ENCODE data around the gene DNAH2.

Gene DNAH2

GRCh38 chr17:7833795-7834541 is 116.4 kb downstream of the DNAH2 start, which contains the start of gene KDM6B:
Gene KDM6B, plus strand, starts transcription at chr17:7834217. Its CDS starts 11,338 bp downstream, at chr17:7845555.
- Histone ChIP-seq H3K18ac (ENCODE audit: low read length) (no peak within 1 kb of the TSS), H3K36me3 (ENCODE audit: control insufficient read depth, insufficient read depth, low read length) (no peaks in the 10 kb centered on the region), H4K8ac (ENCODE audit: low read depth, low read length) (no peak within 1 kb of the TSS), H2BK120ac (ENCODE audit: low read depth, low read length) (no peak within 1 kb of the TSS), H3K79me2 (ENCODE audit: control insufficient read depth, insufficient read depth, low read length) (no peaks in the 10 kb centered on the region), H3K27ac (ENCODE audit: low read depth, low read length) (peak within 1 kb of the TSS; percentile 72), H4K5ac (ENCODE audit: low read length) (no peak within 1 kb of the TSS), H2AK5ac (ENCODE audit: low read length) (no peak within 1 kb of the TSS), H3K56ac (ENCODE audit: low read length) (peak within 1 kb of the TSS; percentile 90), H3K79me1 (ENCODE audit: low read length) (no peaks in the 10 kb centered on the region), H3K4me3 (ENCODE audit: low read length) (peak within 1 kb of the TSS; percentile 39), H3K27me3 (ENCODE audit: insufficient read depth, low read length, poor library complexity) (no peaks in the 10 kb centered on the region), H3K9ac (ENCODE audit: low read length) (peak within 1 kb of the TSS; percentile 65), H2BK15ac (replicated peaks; ENCODE audit: low read depth) (no peak within 1 kb of the TSS), H3K4ac (ENCODE audit: low read depth, low read length) (no peak within 1 kb of the TSS), H2BK5ac (ENCODE audit: low read length) (no peak within 1 kb of the TSS), H3K23ac (ENCODE audit: low read length) (no peak within 1 kb of the TSS), H3K4me1 (ENCODE audit: control insufficient read depth, low read depth, low read length) (peaks cover 6% of the 10 kb centered on the region), H3K4me2 (ENCODE audit: low read length) (peak within 1 kb of the TSS; percentile 99)
- DNase-seq: peak; percentile 94
- WGBS (ENCODE audit: extremely low coverage, insufficient coverage, low lambda C conversion rate): no CpG with 5 or more reads among the region's 49 CpGs

GRCh38 chr17:7834542-7834956 is 117.0 kb downstream of the DNAH2 start:
- H3K4ac ChIP-seq (ENCODE audit: low read depth, low read length): no peak overlapping the region
- H3K4me1 ChIP-seq (ENCODE audit: control insufficient read depth, low read depth, low read length): peaks cover 6% of the 10 kb centered on the region
- peak overlapping the region; percentile 99 for H3K4me2 ChIP-seq (ENCODE audit: low read length)
- H3K27me3 ChIP-seq (ENCODE audit: insufficient read depth, low read length, poor library complexity): no peaks in the 10 kb centered on the region
- no peaks in the 10 kb centered on the region for H3K36me3 ChIP-seq (ENCODE audit: control insufficient read depth, insufficient read depth, low read length)
- no peaks in the 10 kb centered on the region for H3K79me2 ChIP-seq (ENCODE audit: control insufficient read depth, insufficient read depth, low read length)
- no peak overlapping the region for H2BK15ac ChIP-seq (replicated peaks; ENCODE audit: low read depth)
- H3K56ac ChIP-seq (ENCODE audit: low read length): peak overlapping the region; percentile 73
- DNase-seq: no peak
- H2BK5ac ChIP-seq (ENCODE audit: low read length): no peak overlapping the region
- H3K9ac ChIP-seq (ENCODE audit: low read length): peak overlapping the region; percentile 62
- no peak overlapping the region for H3K23ac ChIP-seq (ENCODE audit: low read length)
- H3K18ac ChIP-seq (ENCODE audit: low read length): no peak overlapping the region
- H2BK120ac ChIP-seq (ENCODE audit: low read depth, low read length): no peak overlapping the region
- no peak overlapping the region for H3K27ac ChIP-seq (ENCODE audit: low read depth, low read length)
- H4K5ac ChIP-seq (ENCODE audit: low read length): no peak overlapping the region
- H3K79me1 ChIP-seq (ENCODE audit: low read length): no peaks in the 10 kb centered on the region
- no peak overlapping the region for H4K8ac ChIP-seq (ENCODE audit: low read depth, low read length)
- WGBS (ENCODE audit: extremely low coverage, insufficient coverage, low lambda C conversion rate): no CpG with 5 or more reads among the region's 20 CpGs
- peak overlapping the region; percentile 28 for H3K4me3 ChIP-seq (ENCODE audit: low read length)
- no peak overlapping the region for H2AK5ac ChIP-seq (ENCODE audit: low read length)

- WGBS (ENCODE audit: extremely low coverage, insufficient coverage, low lambda C conversion rate): no CpG with 5 or more reads among the region's 69 CpGs
Observed at GRCh38 chr17:7834957-7835813, 117.6 kb downstream of the DNAH2 start.

GRCh38 chr17:7835814-7836595 is 118.5 kb downstream of the DNAH2 start:
- DNase-seq: peak; percentile 66
- no peak overlapping the region for H3K4ac ChIP-seq (ENCODE audit: low read depth, low read length)
- no peaks in the 10 kb centered on the region for H3K36me3 ChIP-seq (ENCODE audit: control insufficient read depth, insufficient read depth, low read length)
- H3K79me1 ChIP-seq (ENCODE audit: low read length): no peaks in the 10 kb centered on the region
- H3K79me2 ChIP-seq (ENCODE audit: control insufficient read depth, insufficient read depth, low read length): no peaks in the 10 kb centered on the region
- no peak overlapping the region for H2BK15ac ChIP-seq (replicated peaks; ENCODE audit: low read depth)
- no peaks in the 10 kb centered on the region for H3K27me3 ChIP-seq (ENCODE audit: insufficient read depth, low read length, poor library complexity)
- no peak overlapping the region for H4K8ac ChIP-seq (ENCODE audit: low read depth, low read length)
- H4K5ac ChIP-seq (ENCODE audit: low read length): no peak overlapping the region
- peak overlapping the region; percentile 92 for H3K56ac ChIP-seq (ENCODE audit: low read length)
- H3K4me2 ChIP-seq (ENCODE audit: low read length): peak overlapping the region; percentile 70
- peak overlapping the region; percentile 24 for H3K27ac ChIP-seq (ENCODE audit: low read depth, low read length)
- H3K4me1 ChIP-seq (ENCODE audit: control insufficient read depth, low read depth, low read length): peaks cover 6% of the 10 kb centered on the region
- H3K23ac ChIP-seq (ENCODE audit: low read length): no peak overlapping the region
- H3K4me3 ChIP-seq (ENCODE audit: low read length): peak overlapping the region; percentile 49
- H2BK5ac ChIP-seq (ENCODE audit: low read length): peak overlapping the region; percentile 18
- no CpG with 5 or more reads among the region's 61 CpGs for WGBS (ENCODE audit: extremely low coverage, insufficient coverage, low lambda C conversion rate)
- H2AK5ac ChIP-seq (ENCODE audit: low read length): no peak overlapping the region
- H2BK120ac ChIP-seq (ENCODE audit: low read depth, low read length): no peak overlapping the region
- peak overlapping the region; percentile 73 for H3K9ac ChIP-seq (ENCODE audit: low read length)
- peak overlapping the region; percentile 65 for H3K18ac ChIP-seq (ENCODE audit: low read length)

More at GRCh38 chr17:7834957-7835813, 117.6 kb downstream of the DNAH2 start:
- Histone ChIP-seq H3K27ac (ENCODE audit: low read depth, low read length) (peak overlapping the region; percentile 72), H3K18ac (ENCODE audit: low read length) (peak overlapping the region; percentile 65), H2BK15ac (replicated peaks; ENCODE audit: low read depth) (no peak overlapping the region), H4K8ac (ENCODE audit: low read depth, low read length) (no peak overlapping the region), H3K9ac (ENCODE audit: low read length) (peak overlapping the region; percentile 73), H2BK120ac (ENCODE audit: low read depth, low read length) (no peak overlapping the region), H3K36me3 (ENCODE audit: control insufficient read depth, insufficient read depth, low read length) (no peaks in the 10 kb centered on the region), H3K79me1 (ENCODE audit: low read length) (no peaks in the 10 kb centered on the region), H2BK5ac (ENCODE audit: low read length) (no peak overlapping the region), H3K4ac (ENCODE audit: low read depth, low read length) (no peak overlapping the region), H3K4me1 (ENCODE audit: control insufficient read depth, low read depth, low read length) (peaks cover 6% of the 10 kb centered on the region), H3K23ac (ENCODE audit: low read length) (no peak overlapping the region), H3K4me3 (ENCODE audit: low read length) (peak overlapping the region; percentile 69), H3K56ac (ENCODE audit: low read length) (peak overlapping the region; percentile 92), H3K79me2 (ENCODE audit: control insufficient read depth, insufficient read depth, low read length) (no peaks in the 10 kb centered on the region), H2AK5ac (ENCODE audit: low read length) (no peak overlapping the region), H4K5ac (ENCODE audit: low read length) (no peak overlapping the region), H3K27me3 (ENCODE audit: insufficient read depth, low read length, poor library complexity) (no peaks in the 10 kb centered on the region), H3K4me2 (ENCODE audit: low read length) (peak overlapping the region; percentile 99)
- peak; percentile 100 for DNase-seq

GRCh38 chr17:7836596-7837407 is 119.3 kb downstream of the DNAH2 start:
- Histone ChIP-seq H2AK5ac (ENCODE audit: low read length) (no peak overlapping the region), H3K36me3 (ENCODE audit: control insufficient read depth, insufficient read depth, low read length) (no peaks in the 10 kb centered on the region), H3K18ac (ENCODE audit: low read length) (peak overlapping the region; percentile 65), H3K23ac (ENCODE audit: low read length) (no peak overlapping the region), H3K4me3 (ENCODE audit: low read length) (peak overlapping the region; percentile 49), H4K8ac (ENCODE audit: low read depth, low read length) (no peak overlapping the region), H3K4me2 (ENCODE audit: low read length) (peak overlapping the region; percentile 70), H3K4ac (ENCODE audit: low read depth, low read length) (no peak overlapping the region), H3K27ac (ENCODE audit: low read depth, low read length) (peak overlapping the region; percentile 24), H3K4me1 (ENCODE audit: control insufficient read depth, low read depth, low read length) (peaks cover 11% of the 10 kb centered on the region), H3K79me1 (ENCODE audit: low read length) (no peaks in the 10 kb centered on the region), H3K79me2 (ENCODE audit: control insufficient read depth, insufficient read depth, low read length) (no peaks in the 10 kb centered on the region), H2BK120ac (ENCODE audit: low read depth, low read length) (no peak overlapping the region), H3K9ac (ENCODE audit: low read length) (peak overlapping the region; percentile 73), H2BK5ac (ENCODE audit: low read length) (no peak overlapping the region), H3K27me3 (ENCODE audit: insufficient read depth, low read length, poor library complexity) (no peaks in the 10 kb centered on the region), H4K5ac (ENCODE audit: low read length) (no peak overlapping the region), H2BK15ac (replicated peaks; ENCODE audit: low read depth) (no peak overlapping the region), H3K56ac (ENCODE audit: low read length) (peak overlapping the region; percentile 92)
- peak; percentile 99 for DNase-seq
- no CpG with 5 or more reads among the region's 19 CpGs for WGBS (ENCODE audit: extremely low coverage, insufficient coverage, low lambda C conversion rate)
